ENCODE results near the gene TSPAN8. TPM values are rescaled to one million over a fixed set of nuclear protein-coding genes. Genes with fewer than 3 reads are reported as not detected.
A peak's percentile ranks its signal among the peaks of the same experiment; 100 is the strongest.

TSPAN8 gene
- total RNA-seq, 2 donors from 2014 or later, result 22.1 to 44.1 TPM

- Histone ChIP-seq H3K27ac (no peak overlapping the region), H3K4me1 (peaks cover 8% of the 10 kb centered on the region), H3K36me3 (replicated peaks in 1 of 2; ENCODE audit: insufficient read depth in 1 of 2, low read depth in 2 of 2) (no peaks in the 10 kb centered on the region), H3K27me3 (no peaks in the 10 kb centered on the region), H3K4me3 (no peak overlapping the region), H3K9me3 (no peaks in the 10 kb centered on the region)
- DNase-seq (no peak), ATAC-seq (no peak)
- TF ChIP-seq, protein P1, sequence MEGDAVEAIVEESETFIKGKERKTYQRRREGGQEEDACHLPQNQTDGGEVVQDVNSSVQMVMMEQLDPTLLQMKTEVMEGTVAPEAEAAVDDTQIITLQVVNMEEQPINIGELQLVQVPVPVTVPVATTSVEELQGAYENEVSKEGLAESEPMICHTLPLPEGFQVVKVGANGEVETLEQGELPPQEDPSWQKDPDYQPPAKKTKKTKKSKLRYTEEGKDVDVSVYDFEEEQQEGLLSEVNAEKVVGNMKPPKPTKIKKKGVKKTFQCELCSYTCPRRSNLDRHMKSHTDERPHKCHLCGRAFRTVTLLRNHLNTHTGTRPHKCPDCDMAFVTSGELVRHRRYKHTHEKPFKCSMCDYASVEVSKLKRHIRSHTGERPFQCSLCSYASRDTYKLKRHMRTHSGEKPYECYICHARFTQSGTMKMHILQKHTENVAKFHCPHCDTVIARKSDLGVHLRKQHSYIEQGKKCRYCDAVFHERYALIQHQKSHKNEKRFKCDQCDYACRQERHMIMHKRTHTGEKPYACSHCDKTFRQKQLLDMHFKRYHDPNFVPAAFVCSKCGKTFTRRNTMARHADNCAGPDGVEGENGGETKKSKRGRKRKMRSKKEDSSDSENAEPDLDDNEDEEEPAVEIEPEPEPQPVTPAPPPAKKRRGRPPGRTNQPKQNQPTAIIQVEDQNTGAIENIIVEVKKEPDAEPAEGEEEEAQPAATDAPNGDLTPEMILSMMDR (IDR thresholded peaks at IDR 0.05), result no peak
- TF ChIP-seq POLR2A (IDR thresholded peaks at IDR 0.05), result no peak
- 85 to 87% methylated on average over 3 of the region's 3 CpGs for WGBS, 2 donors
- intact Hi-C loops (cut with DNase I), result no loop called here
These were observed 29.6 kb upstream of the TSPAN8 start for GRCh38 chr12:71187379-71187778.

- Histone ChIP-seq H3K27ac (no peak overlapping the region), H3K4me1 (peaks cover 4% of the 10 kb centered on the region), H3K9me3 (no peaks in the 10 kb centered on the region), H3K36me3 (replicated peaks in 1 of 2; ENCODE audit: insufficient read depth in 1 of 2, low read depth in 2 of 2) (no peaks in the 10 kb centered on the region), H3K27me3 (no peaks in the 10 kb centered on the region), H3K4me3 (no peak overlapping the region)
- intact Hi-C loops (cut with DNase I), result no loop called here
- WGBS, 2 donors, result 73% methylated on average over 4 to 5 of the region's 5 CpGs
- no peak for DNase-seq
- no peak for ATAC-seq
- TF ChIP-seq POLR2A (IDR thresholded peaks at IDR 0.05), result no peak
- TF ChIP-seq, protein P1 (IDR thresholded peaks at IDR 0.05), result no peak
These were observed 28.9 kb upstream of the TSPAN8 start for GRCh38 chr12:71186571-71187288.

DNA sequence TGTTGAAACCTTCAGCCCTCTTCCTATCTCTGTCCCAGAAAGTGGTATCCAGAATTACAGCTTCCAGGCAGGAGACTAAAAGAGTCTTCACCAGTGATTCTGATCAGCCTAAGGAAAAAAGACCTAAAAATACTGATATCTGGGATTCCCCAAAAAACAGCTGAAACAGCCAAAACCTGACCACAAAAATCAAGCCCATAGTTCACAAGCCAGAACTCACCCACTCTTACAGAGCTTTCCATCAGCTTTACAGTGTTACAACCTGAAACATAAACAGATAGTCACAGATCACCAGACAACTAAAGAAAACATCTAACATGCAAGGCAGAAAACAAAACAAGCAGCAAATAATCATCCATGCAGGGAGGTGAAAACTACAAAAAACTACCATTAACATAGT is 26.0 kb upstream of the TSPAN8 start:
- Histone ChIP-seq H3K27me3 (no peaks in the 10 kb centered on the region), H3K4me1 (no peaks in the 10 kb centered on the region), H3K36me3 (replicated peaks in 1 of 2; ENCODE audit: insufficient read depth in 1 of 2, low read depth in 2 of 2) (no peaks in the 10 kb centered on the region), H3K27ac (no peak overlapping the region), H3K9me3 (no peaks in the 10 kb centered on the region), H3K4me3 (no peak overlapping the region)
- intact Hi-C loops (cut with DNase I), result no loop called here
- no peak for ATAC-seq
- TF ChIP-seq, protein P1 (IDR thresholded peaks at IDR 0.05), result no peak
- no peak for TF ChIP-seq POLR2A (IDR thresholded peaks at IDR 0.05)
- no peak for DNase-seq

DNA sequence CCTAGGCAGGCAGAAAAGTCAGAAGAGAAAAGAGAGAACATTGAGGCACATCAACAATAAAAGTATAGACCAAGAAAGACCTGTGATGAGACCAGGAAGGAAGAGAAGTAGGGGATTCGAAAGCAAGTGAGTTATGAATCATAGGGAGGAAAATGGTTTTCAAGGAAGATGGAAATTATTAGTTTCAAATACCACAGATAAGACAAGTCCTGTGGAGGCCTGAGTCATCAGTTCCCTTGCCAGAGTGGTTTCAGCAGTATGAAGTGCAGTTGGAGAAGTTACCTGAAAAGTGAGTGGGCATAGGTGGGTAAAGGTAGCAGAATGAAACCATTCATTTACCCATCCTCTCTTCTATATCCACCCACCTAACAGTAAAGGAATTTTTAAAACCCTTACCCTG is 25.2 kb upstream of the TSPAN8 start:
- 18 to 19% methylated on average over 1 of the region's 1 CpG for WGBS, 2 donors
- DNase-seq (peak in 1 of 4 donors; percentile 30), ATAC-seq (peak; percentile 18)
- Histone ChIP-seq H3K4me3 (no peak overlapping the region), H3K27ac (no peak overlapping the region), H3K36me3 (replicated peaks in 1 of 2; ENCODE audit: insufficient read depth in 1 of 2, low read depth in 2 of 2) (no peaks in the 10 kb centered on the region), H3K9me3 (no peaks in the 10 kb centered on the region), H3K4me1 (peaks cover 3% of the 10 kb centered on the region), H3K27me3 (no peaks in the 10 kb centered on the region)
- TF ChIP-seq, protein P1 (IDR thresholded peaks at IDR 0.05), result no peak
- TF ChIP-seq POLR2A (IDR thresholded peaks at IDR 0.05), result no peak
- intact Hi-C loops (cut with DNase I), result no loop called here

DNA sequence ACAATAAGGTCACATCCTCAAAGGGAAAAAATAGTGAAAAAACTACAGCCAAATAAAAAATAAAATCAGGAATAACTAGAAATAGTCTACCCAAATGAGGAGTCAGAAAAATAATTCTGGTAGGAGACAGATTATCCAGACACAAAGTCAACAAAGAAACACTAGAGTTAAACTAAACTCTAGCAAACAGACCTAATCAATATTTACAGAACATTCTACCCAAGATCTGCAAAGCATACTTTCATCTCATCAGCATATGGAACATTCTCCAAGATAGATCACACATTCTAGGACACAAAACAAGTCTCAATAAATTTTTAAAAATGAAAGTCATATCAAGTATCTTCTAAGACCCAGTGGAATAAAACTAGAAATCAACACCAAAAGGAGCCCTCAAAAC is 20.4 kb upstream of the TSPAN8 start:
- H3K4me3 ChIP-seq, result no peak overlapping the region
- no peaks in the 10 kb centered on the region for H3K9me3 ChIP-seq
- peaks cover 12% of the 10 kb centered on the region for H3K4me1 ChIP-seq
- H3K36me3 ChIP-seq (replicated peaks in 1 of 2; ENCODE audit: insufficient read depth in 1 of 2, low read depth in 2 of 2), result no peaks in the 10 kb centered on the region
- no peak for TF ChIP-seq POLR2A (IDR thresholded peaks at IDR 0.05)
- TF ChIP-seq, protein P1 (IDR thresholded peaks at IDR 0.05), result no peak
- no peaks in the 10 kb centered on the region for H3K27me3 ChIP-seq
- DNase-seq, result no peak
- no peak for ATAC-seq
- H3K27ac ChIP-seq, result no peak overlapping the region
- intact Hi-C loops (cut with DNase I), result no loop called here

Data from body of pancreas (tissue), 4 donors.